Spinal cord (tissue), 10 donors: ENCODE measurements around the gene ATP7B. TPM values are rescaled to one million over a fixed set of nuclear protein-coding genes. Genes with fewer than 3 reads are reported as not detected.
A peak's percentile ranks its signal among the peaks of the same experiment; 100 is the strongest.

Experiments
- DNase-seq, 6 donors: peaks; one replicate each; pipeline versions ENCODE4 v3.0.0 to v3.0.0-alpha.2; 2013 to 2015; ENCODE audit warnings: low spot score in 6 of 6, low read depth in 4 of 6
- H3K27ac ChIP-seq: one replicate; pipeline ENCODE4 v1.5.1; 2013; ENCODE audit warnings: low read depth, low read length, control low read depth
- H3K27me3 ChIP-seq: one replicate; pipeline ENCODE4 v1.6.1; 2013; ENCODE audit warnings: low read length; ENCODE audit not compliant: control insufficient read depth, insufficient read depth
- H3K36me3 ChIP-seq: one replicate; pipeline ENCODE4 v1.6.1; 2013; ENCODE audit warnings: low read length; ENCODE audit not compliant: control insufficient read depth, insufficient read depth
- H3K4me1 ChIP-seq: one replicate; pipeline ENCODE4 v1.6.1; 2013; ENCODE audit warnings: low read length; ENCODE audit not compliant: control insufficient read depth, insufficient read depth
- H3K4me3 ChIP-seq: one replicate; pipeline ENCODE4 v1.5.1; 2013; ENCODE audit warnings: low read depth, low read length, control low read depth
- H3K9me3 ChIP-seq: one replicate; pipeline ENCODE4 v1.6.1; 2013; ENCODE audit warnings: low read length; ENCODE audit not compliant: control insufficient read depth, insufficient read depth
- WGBS: methylation state at CpG from one replicate; pipeline ENCODE4 v1.1.5; 2013; ENCODE audit warnings: missing lambda C conversion rate; ENCODE audit not compliant: insufficient coverage; 5-methylcytosine and 5-hydroxymethylcytosine counted together
- polyA plus RNA-seq, 2 donors: library from polyadenylated mRNA; unstranded; fragments of 120-200 nt; gene quantifications; one replicate each; pipeline ENCODE4 v1.2.1, GENCODE V29; 2013; ENCODE audit not compliant: insufficient read length in 2 of 2
- total RNA-seq, 2 donors: library from RNA; depleted of rRNA in 1 of 2; stranded (reverse); fragments of 120-200 nt in 1 of 2; fragments of >200 nt in 1 of 2; gene quantifications; one replicate each; pipeline versions ENCODE4 v1.2.3 to v1.2.4, GENCODE V29; 2013 to 2014
- donor health status: healthy.

ATP7B gene
- total and polyA plus RNA-seq, 4 donors: 9.8 to 13.0 (median 11.6) TPM

GRCh38 chr13:51955816-51956603, 55.2 kb downstream of the ATP7B start:
- Histone ChIP-seq H3K4me1 (no peaks in the 10 kb centered on the region), H3K27me3 (no peaks in the 10 kb centered on the region), H3K9me3 (no peaks in the 10 kb centered on the region), H3K4me3 (no peak overlapping the region), H3K36me3 (peaks cover 24% of the 10 kb centered on the region), H3K27ac (no peak overlapping the region)
- DNase-seq: no peak
- WGBS: 80% methylated on average over 11 of the region's 16 CpGs

GRCh38 chr13:51955281-51955771, 55.9 kb downstream of the ATP7B start:
- Histone ChIP-seq H3K4me1 (no peaks in the 10 kb centered on the region), H3K4me3 (no peak overlapping the region), H3K36me3 (peaks cover 22% of the 10 kb centered on the region), H3K27me3 (no peaks in the 10 kb centered on the region), H3K9me3 (no peaks in the 10 kb centered on the region), H3K27ac (no peak overlapping the region)
- peak in 2 of 6 donors; percentile 13 to 18 for DNase-seq
- 84% methylated on average over 12 of the region's 15 CpGs for WGBS

- peaks cover 22% of the 10 kb centered on the region for H3K36me3 ChIP-seq
Observed at GRCh38 chr13:51953347-51954195, 57.7 kb downstream of the ATP7B start.

GRCh38 chr13:51950722-51951121, 60.5 kb downstream of the ATP7B start:
- 95% methylated on average over 5 of the region's 5 CpGs for WGBS
- no peak overlapping the region for H3K27ac ChIP-seq
- H3K36me3 ChIP-seq: peaks cover 19% of the 10 kb centered on the region

More at GRCh38 chr13:51953347-51954195, 57.7 kb downstream of the ATP7B start:
- whole genome bisulfite sequencing: 100% methylated on average over 1 of the region's 3 CpGs
- Histone ChIP-seq H3K4me1 (no peaks in the 10 kb centered on the region), H3K27me3 (no peaks in the 10 kb centered on the region), H3K4me3 (no peak overlapping the region), H3K27ac (no peak overlapping the region), H3K9me3 (no peaks in the 10 kb centered on the region)
- DNase-seq: peak in 1 of 6 donors; percentile 6

GRCh38 chr13:51946163-51946669, 65.0 kb downstream of the ATP7B start:
- Histone ChIP-seq H3K4me3 (no peak overlapping the region), H3K36me3 (peaks cover 25% of the 10 kb centered on the region), H3K4me1 (no peaks in the 10 kb centered on the region), H3K9me3 (no peaks in the 10 kb centered on the region), H3K27ac (no peak overlapping the region), H3K27me3 (no peaks in the 10 kb centered on the region)
- DNase-seq: no peak
- 95% methylated on average over 15 of the region's 15 CpGs for WGBS

More at GRCh38 chr13:51950722-51951121, 60.5 kb downstream of the ATP7B start:
- no peak for DNase-seq
- no peak overlapping the region for H3K4me3 ChIP-seq
- no peaks in the 10 kb centered on the region for H3K4me1 ChIP-seq
- no peaks in the 10 kb centered on the region for H3K9me3 ChIP-seq
- no peaks in the 10 kb centered on the region for H3K27me3 ChIP-seq

GRCh38 chr13:51945149-51945548, 66.1 kb downstream of the ATP7B start:
- peaks cover 27% of the 10 kb centered on the region for H3K36me3 ChIP-seq
- no peaks in the 10 kb centered on the region for H3K4me1 ChIP-seq
- 92% methylated on average over 12 of the region's 12 CpGs for WGBS
- no peak for DNase-seq
- H3K9me3 ChIP-seq: no peaks in the 10 kb centered on the region
- H3K27ac ChIP-seq: no peak overlapping the region
- no peaks in the 10 kb centered on the region for H3K27me3 ChIP-seq
- H3K4me3 ChIP-seq: no peak overlapping the region

GRCh38 chr13:51944428-51944827, 66.8 kb downstream of the ATP7B start:
- Histone ChIP-seq H3K27ac (no peak overlapping the region), H3K9me3 (no peaks in the 10 kb centered on the region), H3K36me3 (peaks cover 27% of the 10 kb centered on the region), H3K27me3 (no peaks in the 10 kb centered on the region), H3K4me1 (no peaks in the 10 kb centered on the region), H3K4me3 (no peak overlapping the region)
- 96% methylated on average over 4 of the region's 4 CpGs for WGBS
- DNase-seq: no peak

- Histone ChIP-seq H3K36me3 (peaks cover 27% of the 10 kb centered on the region), H3K9me3 (no peaks in the 10 kb centered on the region), H3K4me3 (no peak overlapping the region), H3K4me1 (no peaks in the 10 kb centered on the region), H3K27me3 (no peaks in the 10 kb centered on the region), H3K27ac (no peak overlapping the region)
- no peak for DNase-seq
- 83% methylated on average over 8 of the region's 8 CpGs for WGBS
Observed at GRCh38 chr13:51943721-51944120, 67.5 kb downstream of the ATP7B start.

- Histone ChIP-seq H3K9me3 (no peaks in the 10 kb centered on the region), H3K36me3 (peaks cover 40% of the 10 kb centered on the region), H3K27me3 (no peaks in the 10 kb centered on the region), H3K27ac (no peak overlapping the region), H3K4me1 (peaks cover 3% of the 10 kb centered on the region), H3K4me3 (no peak overlapping the region)
- DNase-seq: no peak
- 83% methylated on average over 9 of the region's 9 CpGs for WGBS
Observed at GRCh38 chr13:51942189-51942588, 69.1 kb downstream of the ATP7B start.
